GM23338 (cell line): ENCODE measurements around the gene NTRK3. TPM values are rescaled to one million over a fixed set of nuclear protein-coding genes. Genes with fewer than 3 reads are reported as not detected.

ENCODE experiments used
- CREB1 ChIP-seq: fragments of 250-450 bp; sonication (Bioruptor Pico); IDR thresholded peaks from 2 replicates; pipeline ENCODE4 v1.5.0; 2020; ENCODE audit warnings: low read depth, mild to moderate bottlenecking, moderate library complexity
- EZH2 ChIP-seq: fragments of 200-600 bp; sonication (generic); IDR thresholded peaks from one replicate; pipeline ENCODE4 v1.8.0; 2017; ENCODE audit warnings: antibody characterized with exemption, mild to moderate bottlenecking, low read depth; ENCODE audit not compliant: unreplicated experiment
- EZH2phosphoT487 ChIP-seq: fragments of 200-600 bp; sonication (generic); IDR thresholded peaks from one replicate; pipeline ENCODE4 v1.8.1; 2018; ENCODE audit warnings: antibody characterized with exemption; ENCODE audit not compliant: unreplicated experiment
- NANOG ChIP-seq: IDR thresholded peaks from 2 replicates; pipeline ENCODE4 v1.6.1; 2016; ENCODE audit warnings: antibody characterized with exemption, borderline replicate concordance
- POLR2AphosphoS5 ChIP-seq: IDR thresholded peaks from 2 replicates; pipeline ENCODE4 v1.6.1; 2016; ENCODE audit warnings: antibody characterized with exemption, low read depth
- REST ChIP-seq: IDR thresholded peaks from one replicate; pipeline ENCODE4 v1.6.1; 2018; ENCODE audit warnings: antibody characterized with exemption; ENCODE audit not compliant: unreplicated experiment
- ZNF114 ChIP-seq: fragments of 250-450 bp; sonication (Bioruptor Pico); IDR thresholded peaks from 2 replicates; pipeline ENCODE4 v1.5.0; 2020; ENCODE audit warnings: mild to moderate bottlenecking, moderate library complexity
- polyA plus RNA-seq: library from polyadenylated mRNA; unstranded; fragments of >200 nt; fragmentation: Nextera tagmentation; extraction: Ambion mirVana; gene quantifications from 2 replicates; pipeline ENCODE4 v1.2.1, GENCODE V29; 2016
- total RNA-seq: library from RNA; depleted of rRNA; stranded (reverse); fragments of >200 nt; shearing (Covaris generic); gene quantifications from 2 replicates; pipeline ENCODE4 v1.2.3, GENCODE V29; 2014
- TF ChIP-seq, protein P1 (sequence below): fragments of 250-450 bp; sonication (Bioruptor Pico); IDR thresholded peaks from 2 replicates; pipeline ENCODE4 v1.5.0; 2020; ENCODE audit warnings: mild to moderate bottlenecking, moderate library complexity

The NTRK3 gene
- total and polyA plus RNA-seq, 2 experiments from 2014 or later = 3.1 to 5.3 TPM

- TF ChIP-seq, protein P1, sequence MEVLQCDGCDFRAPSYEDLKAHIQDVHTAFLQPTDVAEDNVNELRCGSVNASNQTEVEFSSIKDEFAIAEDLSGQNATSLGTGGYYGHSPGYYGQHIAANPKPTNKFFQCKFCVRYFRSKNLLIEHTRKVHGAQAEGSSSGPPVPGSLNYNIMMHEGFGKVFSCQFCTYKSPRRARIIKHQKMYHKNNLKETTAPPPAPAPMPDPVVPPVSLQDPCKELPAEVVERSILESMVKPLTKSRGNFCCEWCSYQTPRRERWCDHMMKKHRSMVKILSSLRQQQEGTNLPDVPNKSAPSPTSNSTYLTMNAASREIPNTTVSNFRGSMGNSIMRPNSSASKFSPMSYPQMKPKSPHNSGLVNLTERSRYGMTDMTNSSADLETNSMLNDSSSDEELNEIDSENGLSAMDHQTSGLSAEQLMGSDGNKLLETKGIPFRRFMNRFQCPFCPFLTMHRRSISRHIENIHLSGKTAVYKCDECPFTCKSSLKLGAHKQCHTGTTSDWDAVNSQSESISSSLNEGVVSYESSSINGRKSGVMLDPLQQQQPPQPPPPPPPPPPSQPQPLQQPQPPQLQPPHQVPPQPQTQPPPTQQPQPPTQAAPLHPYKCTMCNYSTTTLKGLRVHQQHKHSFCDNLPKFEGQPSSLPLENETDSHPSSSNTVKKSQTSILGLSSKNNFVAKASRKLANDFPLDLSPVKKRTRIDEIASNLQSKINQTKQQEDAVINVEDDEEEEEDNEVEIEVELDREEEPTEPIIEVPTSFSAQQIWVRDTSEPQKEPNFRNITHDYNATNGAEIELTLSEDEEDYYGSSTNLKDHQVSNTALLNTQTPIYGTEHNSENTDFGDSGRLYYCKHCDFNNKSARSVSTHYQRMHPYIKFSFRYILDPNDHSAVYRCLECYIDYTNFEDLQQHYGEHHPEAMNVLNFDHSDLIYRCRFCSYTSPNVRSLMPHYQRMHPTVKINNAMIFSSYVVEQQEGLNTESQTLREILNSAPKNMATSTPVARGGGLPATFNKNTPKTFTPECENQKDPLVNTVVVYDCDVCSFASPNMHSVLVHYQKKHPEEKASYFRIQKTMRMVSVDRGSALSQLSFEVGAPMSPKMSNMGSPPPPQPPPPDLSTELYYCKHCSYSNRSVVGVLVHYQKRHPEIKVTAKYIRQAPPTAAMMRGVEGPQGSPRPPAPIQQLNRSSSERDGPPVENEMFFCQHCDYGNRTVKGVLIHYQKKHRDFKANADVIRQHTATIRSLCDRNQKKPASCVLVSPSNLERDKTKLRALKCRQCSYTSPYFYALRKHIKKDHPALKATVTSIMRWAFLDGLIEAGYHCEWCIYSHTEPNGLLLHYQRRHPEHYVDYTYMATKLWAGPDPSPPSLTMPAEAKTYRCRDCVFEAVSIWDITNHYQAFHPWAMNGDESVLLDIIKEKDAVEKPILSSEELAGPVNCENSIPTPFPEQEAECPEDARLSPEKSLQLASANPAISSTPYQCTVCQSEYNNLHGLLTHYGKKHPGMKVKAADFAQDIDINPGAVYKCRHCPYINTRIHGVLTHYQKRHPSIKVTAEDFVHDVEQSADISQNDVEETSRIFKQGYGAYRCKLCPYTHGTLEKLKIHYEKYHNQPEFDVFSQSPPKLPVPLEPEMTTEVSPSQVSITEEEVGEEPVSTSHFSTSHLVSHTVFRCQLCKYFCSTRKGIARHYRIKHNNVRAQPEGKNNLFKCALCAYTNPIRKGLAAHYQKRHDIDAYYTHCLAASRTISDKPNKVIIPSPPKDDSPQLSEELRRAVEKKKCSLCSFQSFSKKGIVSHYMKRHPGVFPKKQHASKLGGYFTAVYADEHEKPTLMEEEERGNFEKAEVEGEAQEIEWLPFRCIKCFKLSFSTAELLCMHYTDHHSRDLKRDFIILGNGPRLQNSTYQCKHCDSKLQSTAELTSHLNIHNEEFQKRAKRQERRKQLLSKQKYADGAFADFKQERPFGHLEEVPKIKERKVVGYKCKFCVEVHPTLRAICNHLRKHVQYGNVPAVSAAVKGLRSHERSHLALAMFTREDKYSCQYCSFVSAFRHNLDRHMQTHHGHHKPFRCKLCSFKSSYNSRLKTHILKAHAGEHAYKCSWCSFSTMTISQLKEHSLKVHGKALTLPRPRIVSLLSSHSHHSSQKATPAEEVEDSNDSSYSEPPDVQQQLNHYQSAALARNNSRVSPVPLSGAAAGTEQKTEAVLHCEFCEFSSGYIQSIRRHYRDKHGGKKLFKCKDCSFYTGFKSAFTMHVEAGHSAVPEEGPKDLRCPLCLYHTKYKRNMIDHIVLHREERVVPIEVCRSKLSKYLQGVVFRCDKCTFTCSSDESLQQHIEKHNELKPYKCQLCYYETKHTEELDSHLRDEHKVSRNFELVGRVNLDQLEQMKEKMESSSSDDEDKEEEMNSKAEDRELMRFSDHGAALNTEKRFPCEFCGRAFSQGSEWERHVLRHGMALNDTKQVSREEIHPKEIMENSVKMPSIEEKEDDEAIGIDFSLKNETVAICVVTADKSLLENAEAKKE = no peak
- no peak for TF ChIP-seq EZH2phosphoT487
- no peak for TF ChIP-seq NANOG
- TF ChIP-seq POLR2AphosphoS5 = no peak
- no peak for TF ChIP-seq EZH2
- TF ChIP-seq REST = no peak
- TF ChIP-seq CREB1 (CRISPR knock-in tag) = no peak
- no peak for TF ChIP-seq ZNF114 (CRISPR knock-in tag)
Measured at GRCh38 chr15:87919064-87919463, 337.5 kb downstream of the NTRK3 start (continued).
